Parathyroid adenoma (tissue), 2 donors: ENCODE data around the gene CHST11.

Experiments used
- H2AFZ ChIP-seq: fragments of 300-600 bp; sonication (generic); one replicate; pipeline ENCODE4 v1.7.0; 2017; ENCODE audit warnings: antibody characterized with exemption, mild to moderate bottlenecking
- H3K27ac ChIP-seq: fragments of 300-600 bp; sonication (generic); one replicate; pipeline ENCODE4 v1.7.0; 2017
- H3K27me3 ChIP-seq: fragments of 300-600 bp; sonication (generic); one replicate; pipeline ENCODE4 v1.7.0; 2017; ENCODE audit warnings: low read length; ENCODE audit not compliant: control insufficient read depth, insufficient read depth
- H3K36me3 ChIP-seq: fragments of 300-600 bp; sonication (generic); one replicate; pipeline ENCODE4 v1.7.0; 2017; ENCODE audit warnings: low read length; ENCODE audit not compliant: control insufficient read depth, insufficient read depth
- H3K4me1 ChIP-seq: fragments of 300-600 bp; sonication (generic); one replicate; pipeline ENCODE4 v1.7.0; 2017; ENCODE audit warnings: control low read depth
- H3K4me2 ChIP-seq: fragments of 300-600 bp; sonication (generic); one replicate; pipeline ENCODE4 v1.7.0; 2017; ENCODE audit warnings: low read length
- H3K4me3 ChIP-seq: fragments of 300-600 bp; sonication (generic); one replicate; pipeline ENCODE4 v1.7.0; 2017; ENCODE audit warnings: low read depth, low read length
- H3K79me2 ChIP-seq: fragments of 300-600 bp; sonication (generic); one replicate; pipeline ENCODE4 v1.7.0; 2017; ENCODE audit warnings: control low read depth
- H3K9ac ChIP-seq: fragments of 300-600 bp; sonication (generic); one replicate; pipeline ENCODE4 v1.7.0; 2017; ENCODE audit warnings: mild to moderate bottlenecking
- H3K9me3 ChIP-seq: fragments of 300-600 bp; sonication (generic); one replicate; pipeline ENCODE4 v1.7.0; 2017; ENCODE audit warnings: low read length; ENCODE audit not compliant: control insufficient read depth
- TF ChIP-seq, protein P1 (sequence below): fragments of 300-600 bp; sonication (generic); IDR thresholded peaks from one replicate; pipeline ENCODE4 v1.7.0; 2017; ENCODE audit warnings: antibody characterized with exemption, mild to moderate bottlenecking
- donor health status: primary hyperparathyroidism.

Gene CHST11

DNA sequence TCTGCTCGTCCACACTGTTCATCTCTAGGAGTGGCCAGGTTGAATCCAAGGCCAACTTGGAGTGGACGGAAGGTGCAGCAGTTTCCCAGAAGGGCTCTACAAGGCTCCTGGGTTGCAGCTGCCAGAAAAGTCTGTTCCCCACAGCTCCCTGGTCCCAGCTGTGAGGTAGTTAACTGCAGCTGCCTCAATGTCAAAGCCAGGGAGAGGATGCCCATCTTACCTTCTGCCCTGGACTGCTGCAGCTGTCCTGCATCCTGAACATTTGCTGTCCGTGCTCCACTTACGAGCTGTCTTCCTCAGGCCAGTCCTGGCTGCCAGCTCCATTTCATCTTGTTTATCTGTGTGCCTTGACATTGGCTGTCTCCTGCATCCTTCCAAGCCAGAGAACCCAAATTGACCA lies 274.0 kb downstream of the CHST11 start:
- Histone ChIP-seq H3K27ac (no peak overlapping the region), H3K4me2 (no peak overlapping the region), H3K36me3 (no peaks in the 10 kb centered on the region), H3K4me1 (peaks cover 11% of the 10 kb centered on the region), H3K27me3 (no peaks in the 10 kb centered on the region), H3K9ac (no peak overlapping the region), H3K9me3 (no peaks in the 10 kb centered on the region), H3K79me2 (no peaks in the 10 kb centered on the region), H2AFZ (no peak overlapping the region), H3K4me3 (no peak overlapping the region)
- TF ChIP-seq, protein P1, sequence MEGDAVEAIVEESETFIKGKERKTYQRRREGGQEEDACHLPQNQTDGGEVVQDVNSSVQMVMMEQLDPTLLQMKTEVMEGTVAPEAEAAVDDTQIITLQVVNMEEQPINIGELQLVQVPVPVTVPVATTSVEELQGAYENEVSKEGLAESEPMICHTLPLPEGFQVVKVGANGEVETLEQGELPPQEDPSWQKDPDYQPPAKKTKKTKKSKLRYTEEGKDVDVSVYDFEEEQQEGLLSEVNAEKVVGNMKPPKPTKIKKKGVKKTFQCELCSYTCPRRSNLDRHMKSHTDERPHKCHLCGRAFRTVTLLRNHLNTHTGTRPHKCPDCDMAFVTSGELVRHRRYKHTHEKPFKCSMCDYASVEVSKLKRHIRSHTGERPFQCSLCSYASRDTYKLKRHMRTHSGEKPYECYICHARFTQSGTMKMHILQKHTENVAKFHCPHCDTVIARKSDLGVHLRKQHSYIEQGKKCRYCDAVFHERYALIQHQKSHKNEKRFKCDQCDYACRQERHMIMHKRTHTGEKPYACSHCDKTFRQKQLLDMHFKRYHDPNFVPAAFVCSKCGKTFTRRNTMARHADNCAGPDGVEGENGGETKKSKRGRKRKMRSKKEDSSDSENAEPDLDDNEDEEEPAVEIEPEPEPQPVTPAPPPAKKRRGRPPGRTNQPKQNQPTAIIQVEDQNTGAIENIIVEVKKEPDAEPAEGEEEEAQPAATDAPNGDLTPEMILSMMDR: no peak

DNA sequence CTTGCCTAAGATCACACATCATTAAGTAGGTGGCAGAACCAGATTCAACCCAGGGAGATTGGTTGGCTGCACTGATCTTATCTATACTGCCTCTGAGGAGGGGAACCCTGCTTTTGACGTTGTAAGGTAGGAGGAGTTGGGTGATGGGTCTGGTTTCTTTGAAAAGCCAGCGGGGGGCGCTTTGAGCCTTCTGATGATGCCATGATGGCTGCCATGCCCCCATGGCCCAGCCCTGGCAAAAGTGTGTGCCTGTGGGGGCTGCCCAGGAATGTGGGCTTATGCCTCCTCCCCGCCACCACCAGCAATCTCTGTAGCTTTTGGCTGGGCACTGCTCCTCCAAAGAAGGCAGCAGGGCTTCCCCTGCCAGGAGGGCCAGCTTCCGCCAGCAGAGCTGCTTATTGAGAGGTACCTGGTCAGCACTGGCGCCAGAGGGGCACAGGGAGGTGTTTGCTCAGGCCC lies 277.0 kb downstream of the CHST11 start:
- H3K4me1 ChIP-seq: peaks cover 11% of the 10 kb centered on the region
- H3K4me3 ChIP-seq: no peak overlapping the region
- TF ChIP-seq, protein P1: peak; percentile 10
- H3K27me3 ChIP-seq: no peaks in the 10 kb centered on the region
- no peaks in the 10 kb centered on the region for H3K9me3 ChIP-seq
- H2AFZ ChIP-seq: no peak overlapping the region
- no peak overlapping the region for H3K9ac ChIP-seq
- no peaks in the 10 kb centered on the region for H3K79me2 ChIP-seq
- H3K36me3 ChIP-seq: no peaks in the 10 kb centered on the region
- H3K4me2 ChIP-seq: no peak overlapping the region
- H3K27ac ChIP-seq: no peak overlapping the region

DNA sequence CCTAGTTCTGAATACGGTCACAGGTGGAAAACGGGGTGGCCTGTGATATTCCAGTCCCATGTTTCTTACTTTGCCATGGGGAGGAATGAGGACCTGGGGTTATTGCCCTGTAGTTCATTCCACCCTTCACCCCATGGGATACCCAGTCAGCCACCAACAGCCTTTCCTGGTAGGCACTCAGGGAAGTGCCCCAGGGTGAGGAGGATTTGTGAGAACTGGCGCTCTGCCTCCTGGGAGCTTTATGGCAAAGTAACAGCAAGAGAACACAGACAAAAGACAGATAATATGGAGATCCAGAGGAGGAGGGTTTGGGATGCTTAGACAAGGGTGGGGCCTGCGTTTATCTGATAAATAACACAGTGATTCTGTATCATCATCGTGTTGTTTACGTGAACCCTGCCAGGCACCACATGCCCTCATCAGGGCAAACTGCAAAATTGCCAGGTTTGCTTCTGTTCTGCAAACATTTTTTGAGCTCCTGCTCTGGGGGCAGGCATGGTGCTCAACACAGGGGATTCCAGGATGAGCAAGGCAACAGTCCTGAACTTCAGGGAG lies 277.9 kb downstream of the CHST11 start:
- Histone ChIP-seq H3K4me2 (no peak overlapping the region), H3K4me1 (peaks cover 11% of the 10 kb centered on the region), H3K27me3 (no peaks in the 10 kb centered on the region), H3K4me3 (no peak overlapping the region), H3K79me2 (no peaks in the 10 kb centered on the region), H3K27ac (no peak overlapping the region), H2AFZ (no peak overlapping the region), H3K36me3 (no peaks in the 10 kb centered on the region), H3K9ac (no peak overlapping the region), H3K9me3 (no peaks in the 10 kb centered on the region)
- TF ChIP-seq, protein P1: no peak

DNA sequence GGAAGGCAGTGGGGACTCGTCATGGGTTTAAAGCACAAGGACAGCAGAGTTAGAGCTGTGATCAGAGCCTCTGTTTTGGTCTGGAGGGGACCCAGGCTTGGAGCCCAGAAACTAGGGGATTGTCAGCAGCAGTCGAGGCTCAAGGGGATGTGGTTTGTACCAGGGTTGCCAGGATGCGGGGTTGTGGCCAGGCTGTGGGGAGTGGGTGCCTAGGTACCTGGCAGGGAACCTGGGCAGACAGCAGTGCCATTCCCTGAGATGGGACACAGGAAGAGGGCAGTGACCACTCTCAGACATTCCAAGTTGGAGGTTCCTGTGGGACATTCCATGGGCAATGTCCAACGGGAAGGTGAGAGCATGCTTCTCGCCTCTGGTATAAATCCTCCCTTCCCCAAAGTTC lies 279.1 kb downstream of the CHST11 start:
- Histone ChIP-seq H3K4me3 (no peak overlapping the region), H3K27ac (no peak overlapping the region), H3K79me2 (no peaks in the 10 kb centered on the region), H3K9me3 (no peaks in the 10 kb centered on the region), H3K9ac (no peak overlapping the region), H3K27me3 (no peaks in the 10 kb centered on the region), H2AFZ (no peak overlapping the region), H3K4me1 (peaks cover 11% of the 10 kb centered on the region), H3K36me3 (no peaks in the 10 kb centered on the region), H3K4me2 (no peak overlapping the region)
- TF ChIP-seq, protein P1: no peak

DNA sequence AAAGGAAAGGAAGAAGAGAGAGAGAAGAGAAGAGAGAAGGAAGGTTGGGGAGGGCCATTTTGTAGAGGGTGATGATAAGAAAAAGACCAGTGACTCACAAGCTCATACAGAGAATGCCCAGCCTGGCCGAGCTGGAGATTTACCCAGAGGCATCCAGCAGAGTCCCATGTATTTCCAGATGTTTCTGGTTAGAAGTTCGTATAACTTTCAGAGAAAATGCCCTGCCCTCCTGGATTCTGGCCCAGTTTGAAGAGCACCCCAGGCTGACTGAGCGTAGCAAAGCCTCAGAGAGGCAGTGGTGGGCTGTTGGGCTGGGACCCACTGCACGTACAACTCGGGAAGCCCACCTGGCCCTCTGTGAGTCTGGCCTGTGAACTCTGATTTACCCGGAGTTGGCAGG lies 279.6 kb downstream of the CHST11 start:
- TF ChIP-seq, protein P1: no peak
- Histone ChIP-seq H3K36me3 (no peaks in the 10 kb centered on the region), H3K27me3 (no peaks in the 10 kb centered on the region), H3K79me2 (no peaks in the 10 kb centered on the region), H3K9ac (no peak overlapping the region), H3K27ac (no peak overlapping the region), H2AFZ (no peak overlapping the region), H3K9me3 (no peaks in the 10 kb centered on the region), H3K4me2 (no peak overlapping the region), H3K4me3 (no peak overlapping the region), H3K4me1 (peaks cover 11% of the 10 kb centered on the region)
